Prostate gland (tissue), 2 donors: ENCODE results near the gene OLFM2. TPM values are rescaled to one million over a fixed set of nuclear protein-coding genes. Genes with fewer than 3 reads are reported as not detected.

Experiments used
- DNase-seq: peaks from one replicate; pipeline ENCODE4 v3.0.0-alpha.2; 2019; ENCODE audit warnings: low spot score
- H3K27ac ChIP-seq, 2 donors: fragments of 200-600 bp; sonication (generic); 2 replicates each; pipeline ENCODE4 v1.5.1; 2017 to 2019
- H3K27me3 ChIP-seq: fragments of 200-600 bp; sonication (generic); replicated peaks from 2 replicates; pipeline ENCODE4 v1.5.1; 2019; ENCODE audit not compliant: insufficient read depth
- H3K36me3 ChIP-seq, 2 donors: fragments of 200-600 bp; sonication (generic); 1 replicate in 1 of 2; 2 replicates in 1 of 2; pipeline versions ENCODE4 v1.5.1 to v1.8.1; 2017 to 2019
- H3K4me1 ChIP-seq: fragments of 200-600 bp; sonication (generic); replicated peaks from 2 replicates; pipeline ENCODE4 v1.5.1; 2019
- H3K4me3 ChIP-seq, 2 donors: fragments of 200-600 bp; sonication (generic); 2 replicates each; pipeline ENCODE4 v1.5.1; 2017 to 2019
- H3K9me3 ChIP-seq: fragments of 200-600 bp; sonication (generic); 2 replicates; pipeline ENCODE4 v1.5.1; 2017
- CTCF ChIP-seq, 4 experiments: fragments of 200-600 bp in 2 of 4; fragments of 450-650 bp in 2 of 4; sonication (generic) in 2 of 4; IDR thresholded peaks; 1 replicate in 3 of 4; 2 replicates in 1 of 4; pipeline ENCODE4 v1.5.1; 2016 to 2019; ENCODE audit warnings: antibody characterized with exemption in 4 of 4, mild to moderate bottlenecking in 2 of 4, moderate library complexity in 2 of 4
- POLR2A ChIP-seq: fragments of 450-650 bp; IDR thresholded peaks from one replicate; pipeline ENCODE4 v1.6.1; 2016; ENCODE audit warnings: antibody characterized with exemption, mild to moderate bottlenecking
- POLR2AphosphoS5 ChIP-seq: sonication (generic); formaldehyde crosslinking; IDR thresholded peaks from one replicate; pipeline ENCODE4 v1.6.1; 2017; ENCODE audit warnings: antibody characterized with exemption
- WGBS: methylation state at CpG from one replicate; pipeline ENCODE4 v1.1.5; 2018; 5-methylcytosine and 5-hydroxymethylcytosine counted together
- intact Hi-C: fragments of 100-400 bp; cut with DNase I; formaldehyde crosslinking; loops from one replicate; pipeline ENCODE4 v1.14.2; 2022
- total RNA-seq, 2 donors: library from RNA; depleted of rRNA; stranded (reverse); fragments of >200 nt; gene quantifications; one replicate each; pipeline ENCODE4 v1.1.0, GENCODE V29; 2016

The OLFM2 gene
- total RNA-seq, 2 donors from 2014 or later: 10.6 to 19.5 TPM

GRCh38 chr19:9872618-9873242 is 63.6 kb downstream of the OLFM2 start:
- intact Hi-C loops: no loop called here
- Histone ChIP-seq H3K27ac (no peak overlapping the region), H3K4me3 (no peak overlapping the region), H3K36me3 (no peaks in the 10 kb centered on the region), H3K9me3 (no peaks in the 10 kb centered on the region), H3K27me3 (no peaks in the 10 kb centered on the region), H3K4me1 (no peaks in the 10 kb centered on the region)
- TF ChIP-seq POLR2AphosphoS5 (no peak), CTCF (IDR thresholded peaks at IDR 0.05) (no peak), POLR2A (no peak)
- WGBS: 94% methylated on average over 8 of the region's 8 CpGs
- no peak for DNase-seq

GRCh38 chr19:9871626-9872338 is 64.5 kb downstream of the OLFM2 start:
- H3K36me3 ChIP-seq: no peaks in the 10 kb centered on the region
- DNase-seq: no peak
- TF ChIP-seq CTCF (IDR thresholded peaks at IDR 0.05) (no peak), POLR2A (no peak), POLR2AphosphoS5 (no peak)

GRCh38 chr19:9868983-9869617 is 67.2 kb downstream of the OLFM2 start:
- H3K27me3 ChIP-seq: no peaks in the 10 kb centered on the region
- 65% methylated on average over 7 of the region's 7 CpGs for WGBS
- DNase-seq: no peak
- no peak overlapping the region for H3K27ac ChIP-seq
- intact Hi-C loops: no loop called here
- H3K4me3 ChIP-seq: no peak overlapping the region
- TF ChIP-seq POLR2A (no peak), POLR2AphosphoS5 (no peak), CTCF (IDR thresholded peaks at IDR 0.05) (no peak)
- H3K9me3 ChIP-seq: no peaks in the 10 kb centered on the region
- H3K4me1 ChIP-seq: no peaks in the 10 kb centered on the region
- H3K36me3 ChIP-seq: no peaks in the 10 kb centered on the region

More at GRCh38 chr19:9871626-9872338, 64.5 kb downstream of the OLFM2 start:
- WGBS: 50% methylated on average over 16 of the region's 16 CpGs
- no peaks in the 10 kb centered on the region for H3K27me3 ChIP-seq
- no peak overlapping the region for H3K27ac ChIP-seq
- H3K9me3 ChIP-seq: no peaks in the 10 kb centered on the region
- no peaks in the 10 kb centered on the region for H3K4me1 ChIP-seq
- intact Hi-C loops: no loop called here
- no peak overlapping the region for H3K4me3 ChIP-seq

GRCh38 chr19:9865732-9866501 is 70.4 kb downstream of the OLFM2 start:
- intact Hi-C loops: no loop called here
- WGBS: 75% methylated on average over 16 of the region's 16 CpGs
- H3K9me3 ChIP-seq: no peaks in the 10 kb centered on the region
- H3K4me1 ChIP-seq: no peaks in the 10 kb centered on the region
- H3K4me3 ChIP-seq: no peak overlapping the region
- H3K36me3 ChIP-seq: no peaks in the 10 kb centered on the region
- DNase-seq: no peak
- H3K27ac ChIP-seq: no peak overlapping the region
- no peaks in the 10 kb centered on the region for H3K27me3 ChIP-seq
- TF ChIP-seq CTCF (IDR thresholded peaks at IDR 0.05) (no peak), POLR2AphosphoS5 (peak; percentile 6), POLR2A (no peak)
